Transverse colon (tissue), 4 donors: ENCODE measurements around the gene SNX15.

Source experiments
- CTCF ChIP-seq, 5 experiments: fragments of 200-600 bp in 3 of 5; fragments of 450-650 bp in 2 of 5; sonication (generic) in 3 of 5; IDR thresholded peaks; 1 replicate in 2 of 5; 2 replicates in 3 of 5; pipeline ENCODE4 v1.5.1; 2016 to 2017; ENCODE audit warnings: antibody characterized with exemption in 5 of 5, inconsistent platforms in 3 of 5, mild to moderate bottlenecking in 2 of 5, moderate library complexity in 1 of 5
- EP300 ChIP-seq: sonication (generic); formaldehyde crosslinking; IDR thresholded peaks from one replicate; pipeline ENCODE4 v1.6.1; 2017; ENCODE audit warnings: antibody characterized with exemption, low read depth
- POLR2A ChIP-seq: fragments of 450-650 bp; IDR thresholded peaks from one replicate; pipeline ENCODE4 v1.6.1; 2016; ENCODE audit warnings: antibody characterized with exemption, mild to moderate bottlenecking, moderate library complexity
- POLR2AphosphoS5 ChIP-seq, 3 donors: sonication (generic); formaldehyde crosslinking; IDR thresholded peaks; one replicate each; pipeline ENCODE4 v1.6.1; 2016; ENCODE audit warnings: antibody characterized with exemption in 3 of 3

GRCh38 chr11:64994318-64994717, 32.9 kb upstream of the SNX15 start:
- TF ChIP-seq POLR2A (no peak), CTCF (IDR thresholded peaks at IDR 0.05) (no peak), POLR2AphosphoS5 (IDR thresholded peaks at IDR 0.05) (no peak), EP300 (no peak)
